HG03565 (cell line): ENCODE measurements around the gene NEDD8.
"Not testable (repeated sequence)": the region's sequence is repeated elsewhere in the genome, so short reads cannot be mapped to it uniquely, and the experiment has no call there.

Source experiments
- ATAC-seq: cut with Tn5 transposase; IDR thresholded peaks from one replicate; pipeline ENCODE4 v1.9.1; 2021; ENCODE audit warnings: mild to moderate bottlenecking, moderate library complexity; ENCODE audit not compliant: unreplicated experiment

The NEDD8 gene

DNA sequence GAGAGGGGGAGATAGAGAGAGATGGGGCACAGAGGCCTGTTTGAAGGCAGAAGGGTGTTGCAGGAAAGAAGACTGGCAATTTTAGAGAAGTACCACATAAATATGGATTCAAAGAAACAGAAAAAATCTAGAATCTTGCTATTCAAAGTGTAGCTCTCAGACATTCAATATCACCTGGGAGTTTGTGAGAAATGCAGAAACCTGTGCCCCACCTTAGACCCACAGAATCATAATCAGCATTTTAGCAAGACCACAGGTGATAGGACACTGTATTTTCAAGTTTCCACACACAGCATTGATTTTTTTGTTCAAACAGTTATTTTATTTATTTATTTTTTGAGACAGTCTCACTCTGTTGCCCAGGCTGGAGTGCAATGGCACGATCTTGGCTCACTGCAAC, 3.3 kb downstream of the NEDD8 start:
- ATAC-seq = no peak

DNA sequence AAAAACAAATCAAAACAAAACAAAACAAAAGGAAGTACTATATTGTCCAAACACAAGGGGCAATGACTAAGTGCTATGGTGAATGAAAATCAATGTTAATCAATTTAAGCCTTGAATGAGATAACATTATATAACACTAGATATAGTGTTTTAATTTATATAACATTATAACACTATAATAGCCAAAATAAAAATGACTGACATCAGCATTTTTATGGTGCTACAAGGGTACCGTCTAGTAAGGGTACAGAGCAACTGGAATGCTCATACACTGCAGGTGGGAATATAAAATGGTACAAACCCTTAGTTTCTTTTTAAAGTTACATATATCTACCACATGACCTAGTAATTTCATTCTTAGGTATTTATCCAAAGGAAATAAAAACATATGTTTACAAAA, 5.7 kb downstream of the NEDD8 start:
- no peak for ATAC-seq

DNA sequence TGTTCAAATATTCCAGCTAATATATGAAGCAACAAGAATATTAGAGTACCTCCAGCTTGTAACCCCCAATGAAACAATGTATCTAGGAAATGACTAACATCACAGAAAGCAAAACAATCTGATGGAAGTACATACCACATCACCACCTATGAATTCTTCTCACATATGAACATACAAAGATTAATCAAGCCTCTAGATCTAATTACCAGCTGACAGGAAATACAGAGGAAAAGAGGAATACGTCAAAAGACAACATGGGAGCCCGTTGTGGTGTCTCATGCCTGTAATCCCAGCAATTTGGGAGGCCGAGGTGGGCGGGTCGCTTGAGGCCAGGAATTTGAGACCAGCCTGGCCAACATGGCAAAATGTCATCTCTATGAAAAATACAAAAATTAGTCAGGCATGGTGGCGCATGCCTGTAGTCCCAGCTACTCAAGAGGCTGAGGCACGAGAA, 7.5 kb downstream of the NEDD8 start:
- ATAC-seq = no peak

DNA sequence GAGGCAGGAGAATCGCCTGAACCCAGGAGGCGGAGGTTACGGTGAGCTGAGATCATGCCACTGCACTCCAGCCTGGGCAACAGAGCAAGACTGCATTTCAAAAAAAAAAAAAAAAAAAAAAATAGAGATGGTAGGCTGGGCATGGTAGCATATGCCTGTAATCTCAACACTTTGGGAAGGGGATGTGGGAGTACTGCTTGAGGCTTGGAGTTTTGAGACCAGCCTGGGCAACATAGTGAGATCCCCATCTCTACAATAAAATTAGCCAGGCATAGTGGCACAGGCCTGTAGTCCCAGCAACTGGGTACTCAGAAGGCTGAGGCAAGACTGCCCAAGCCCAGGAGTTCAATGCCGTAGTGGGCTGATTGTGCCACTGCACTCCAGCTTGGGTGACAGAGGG, 9.2 kb downstream of the NEDD8 start:
- not testable (repeated sequence) for ATAC-seq

DNA sequence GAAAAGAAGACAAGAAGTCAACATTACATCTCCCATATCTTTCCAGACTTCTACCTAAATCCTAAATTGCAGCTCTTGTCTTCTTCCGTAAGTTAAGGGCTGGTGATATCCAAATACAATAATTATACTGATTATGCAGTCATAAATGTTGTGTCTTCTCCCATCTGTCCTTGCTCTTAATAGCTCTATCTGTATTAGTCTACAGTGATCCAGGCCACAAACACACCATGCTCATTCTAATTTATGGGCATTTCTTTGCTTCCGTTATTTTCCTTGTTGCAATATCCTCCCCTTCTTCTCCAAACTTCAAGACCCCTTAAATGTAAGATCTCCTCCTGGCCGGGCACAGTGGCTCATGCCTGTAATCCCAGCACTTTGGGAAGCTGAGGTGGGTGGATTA, 12.6 kb downstream of the NEDD8 start:
- ATAC-seq = no peak

DNA sequence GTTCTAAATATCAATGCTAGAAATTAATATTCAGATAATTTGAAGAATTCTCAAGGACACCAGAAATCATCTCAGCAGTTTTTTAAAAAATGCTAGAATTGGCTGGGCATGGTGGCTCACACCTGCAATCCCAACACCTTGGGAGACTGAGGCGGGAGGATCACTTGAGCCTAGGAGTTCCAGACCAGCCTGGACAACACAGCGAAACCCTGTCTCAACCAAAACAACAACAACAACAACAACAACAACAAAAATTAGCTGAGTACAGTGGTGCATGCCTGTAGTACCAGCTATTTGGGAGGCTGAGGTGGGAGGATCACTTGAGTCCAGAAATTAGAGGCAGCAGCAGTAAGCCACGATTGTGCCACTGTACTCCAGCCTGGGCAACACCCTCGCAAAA, 13.1 kb downstream of the NEDD8 start:
- no peak for ATAC-seq

DNA sequence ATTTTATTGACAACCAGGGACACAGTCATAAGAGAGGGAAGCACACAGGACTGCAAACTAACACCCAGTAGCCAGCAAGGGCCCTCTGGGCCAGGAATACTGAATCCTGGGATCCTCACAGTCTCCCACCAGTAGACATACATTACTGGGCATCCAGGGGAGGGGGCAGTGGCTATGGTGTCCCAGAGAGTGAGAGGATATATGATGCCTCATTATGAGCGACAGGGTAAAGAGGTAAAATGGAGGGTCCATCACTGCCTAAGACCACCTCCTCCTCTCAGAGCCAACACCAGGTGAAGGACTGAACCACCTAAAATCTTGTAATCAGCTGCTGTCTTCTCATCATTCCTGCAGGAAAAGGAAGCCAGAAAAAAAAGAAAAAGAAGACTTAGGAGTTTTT, 15.3 kb downstream of the NEDD8 start:
- ATAC-seq = not testable (repeated sequence)

DNA sequence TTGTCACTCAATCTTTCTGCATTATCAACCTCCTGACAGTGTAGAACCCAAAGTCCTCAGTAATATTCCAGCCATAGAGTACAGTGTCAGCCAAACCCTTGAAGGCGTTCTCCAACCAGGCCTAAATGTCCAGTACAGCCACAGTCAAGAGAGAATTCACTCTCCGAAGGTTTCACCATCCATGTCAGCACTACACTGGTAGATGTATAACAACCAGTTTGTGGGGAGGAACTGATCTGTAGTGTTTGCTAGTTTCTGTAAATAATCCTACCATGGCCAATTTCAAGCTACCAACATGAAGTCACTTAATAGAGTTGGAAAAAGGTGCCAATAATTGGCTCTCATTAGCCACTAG, 15.8 kb downstream of the NEDD8 start:
- no peak for ATAC-seq

DNA sequence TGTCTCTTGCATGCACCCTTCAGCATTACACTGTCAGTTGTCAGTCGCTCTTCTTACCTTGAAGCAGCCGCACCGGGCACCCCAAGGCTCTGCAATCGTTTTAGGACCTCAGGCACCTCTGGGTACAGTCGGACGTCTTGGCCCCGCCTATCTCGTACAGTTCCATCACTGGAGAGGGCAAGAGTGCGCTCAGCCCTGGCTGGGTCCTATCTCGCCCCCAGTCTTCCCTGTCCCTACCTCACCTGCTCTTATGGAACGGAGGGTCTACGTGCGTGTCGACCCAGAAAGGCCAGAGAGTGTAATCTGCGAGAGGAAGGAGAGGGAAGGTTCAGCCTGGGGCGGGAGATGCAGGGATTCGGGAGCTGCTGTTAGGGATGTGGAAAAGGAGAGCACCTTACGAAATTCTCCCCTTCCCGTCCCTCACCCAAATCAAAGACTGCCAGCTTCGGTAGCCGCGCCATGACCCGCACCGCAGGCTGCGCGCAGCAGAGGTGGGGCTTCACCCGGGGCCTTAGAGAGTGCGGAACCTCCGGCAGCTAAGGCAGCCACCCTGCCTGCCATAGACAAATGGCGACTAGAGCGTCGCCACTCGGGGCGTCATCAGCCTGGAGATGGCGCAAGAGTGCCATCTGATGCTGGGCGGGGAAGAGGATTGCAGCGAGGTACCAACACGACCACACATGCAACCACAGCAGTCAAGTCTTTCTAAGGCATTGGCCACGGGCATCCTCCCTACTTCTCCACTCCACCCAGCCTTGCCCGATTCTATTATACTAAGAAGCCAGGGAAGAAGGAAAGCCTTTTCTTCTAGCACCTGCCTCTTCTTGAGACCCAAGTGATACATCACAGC, 16.4 kb downstream of the NEDD8 start, which contains the start of gene MDP1:
MDP1 (minus strand) TSS at position 572 of the 850 bp plus-strand sequence; CDS start at position 461, 111 bp downstream.
- peak; percentile 53 for ATAC-seq

DNA sequence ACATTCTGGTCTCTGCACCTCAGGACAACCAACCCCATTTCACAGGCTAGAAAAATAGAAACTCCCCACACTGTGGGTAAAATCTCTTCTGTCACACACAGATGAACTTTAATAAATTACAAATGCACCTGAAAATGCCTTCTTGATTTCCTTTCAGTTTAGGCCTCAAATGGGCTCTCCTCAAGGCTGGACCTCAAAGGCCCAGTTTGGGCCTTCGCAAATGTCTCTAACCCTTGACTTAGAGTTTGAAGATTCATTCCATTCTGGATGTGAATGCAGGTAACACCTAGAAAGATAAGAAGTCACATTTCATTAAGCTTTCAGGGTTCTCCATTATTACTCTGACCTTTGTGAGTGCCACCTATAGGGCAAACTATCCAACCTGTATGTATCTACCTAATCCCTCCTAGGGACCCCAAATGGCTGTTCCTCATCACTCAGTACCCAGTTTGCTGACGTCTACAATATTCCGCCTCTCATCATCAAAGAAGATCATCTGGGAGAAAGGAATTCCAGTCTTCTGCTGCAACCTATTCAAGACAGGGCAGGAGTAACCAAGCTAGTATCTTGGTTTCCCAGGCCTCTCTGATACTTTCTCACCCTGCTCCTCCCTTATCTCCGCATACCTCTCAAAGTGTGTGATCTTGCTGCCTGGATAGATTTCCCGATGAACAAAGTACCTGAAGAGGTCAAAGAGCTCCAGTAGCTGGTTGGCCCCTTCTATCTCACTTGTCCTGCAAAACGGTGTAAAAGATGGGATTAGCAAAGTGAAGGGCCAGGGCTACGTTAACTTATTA, 18.1 kb downstream of the NEDD8 start:
- no peak for ATAC-seq

DNA sequence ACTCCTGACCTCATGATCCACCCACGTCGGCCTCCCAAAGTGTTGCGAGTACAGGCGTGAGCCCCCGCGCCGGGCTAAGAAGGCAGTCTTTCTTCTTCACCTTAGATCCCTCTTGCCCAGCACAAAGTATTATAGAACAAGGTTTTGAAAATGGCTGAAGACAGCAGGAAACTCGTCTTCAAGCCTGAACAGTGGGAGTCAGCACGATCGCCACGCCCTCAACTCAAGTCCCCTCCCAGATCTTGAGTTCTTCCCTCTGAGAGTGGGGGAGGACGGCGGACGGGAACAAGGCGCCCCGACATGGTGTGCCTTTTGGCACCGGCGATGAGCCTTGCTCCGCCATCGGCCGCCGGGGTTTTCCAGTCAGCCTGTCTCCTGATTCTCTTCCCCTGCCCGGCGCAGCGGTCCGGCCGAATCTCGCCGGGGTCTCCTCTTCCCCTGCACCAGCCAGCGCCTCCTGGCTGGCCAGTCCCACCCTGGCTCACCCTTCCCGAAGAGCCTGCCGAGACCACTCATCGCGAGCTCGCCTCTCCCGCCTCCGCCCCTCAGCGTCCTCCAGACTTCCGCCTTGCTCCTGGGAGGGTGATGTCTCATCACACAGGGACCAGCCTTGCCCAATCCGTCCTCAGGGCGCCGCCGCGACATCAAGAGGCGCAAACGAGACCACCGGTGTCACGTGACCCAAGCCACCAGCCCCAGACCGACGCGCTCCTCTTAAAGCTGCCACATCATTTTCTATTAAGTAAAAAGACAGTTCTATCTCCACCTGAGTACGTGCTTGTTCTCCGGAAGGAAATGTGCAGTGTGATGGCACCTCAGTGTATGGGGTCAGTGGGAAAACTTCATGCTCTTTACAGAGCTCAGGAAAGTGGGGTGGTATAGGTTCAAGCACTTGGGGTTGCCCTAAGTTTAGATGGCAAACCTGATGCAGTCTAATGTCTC, 19.0 kb downstream of the NEDD8 start, which contains the start of gene CHMP4A:
CHMP4A (minus strand) TSS at position 565 of the 942 bp plus-strand sequence; CDS start at position 516, 49 bp downstream.
- ATAC-seq = peak; percentile 73

DNA sequence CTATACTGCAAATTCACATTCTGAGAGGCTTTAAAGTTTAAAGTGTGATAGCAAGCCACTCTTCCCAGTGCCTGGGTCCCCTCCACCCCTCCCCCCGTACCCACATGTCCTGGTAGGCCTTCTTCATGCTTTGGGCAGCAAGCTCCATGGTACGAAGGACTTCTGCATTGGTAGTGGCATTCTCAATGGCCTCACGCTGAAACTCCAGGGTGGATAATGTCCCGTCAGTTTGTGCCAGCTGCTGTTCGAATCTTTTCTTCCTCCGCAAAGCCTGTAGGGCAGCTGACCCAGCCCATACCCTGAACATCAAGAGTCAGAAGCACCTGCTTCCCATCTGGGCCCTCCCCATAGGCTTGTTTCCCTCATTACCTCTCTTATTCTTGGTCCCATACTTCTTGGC, 20.9 kb downstream of the NEDD8 start:
- ATAC-seq = no peak

DNA sequence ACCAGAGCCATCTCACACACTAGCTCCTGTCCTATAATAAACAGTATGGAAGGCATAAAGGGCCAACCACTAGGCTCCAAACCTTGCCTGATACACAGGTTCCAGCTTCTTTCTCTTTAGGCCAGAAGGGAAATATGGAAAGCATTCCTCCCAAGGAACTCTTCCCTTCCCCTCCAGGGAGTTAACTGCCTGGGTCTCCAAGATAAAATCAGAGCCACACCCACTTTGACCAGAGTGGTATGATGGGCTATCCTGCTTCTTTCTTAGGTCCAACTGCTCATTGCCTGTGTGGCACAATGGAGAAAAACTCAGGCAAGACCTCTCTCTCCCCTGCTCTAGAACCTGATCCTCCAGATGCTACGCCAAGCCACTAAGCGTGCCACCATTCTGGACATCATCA, 24.5 kb downstream of the NEDD8 start:
- no peak for ATAC-seq

DNA sequence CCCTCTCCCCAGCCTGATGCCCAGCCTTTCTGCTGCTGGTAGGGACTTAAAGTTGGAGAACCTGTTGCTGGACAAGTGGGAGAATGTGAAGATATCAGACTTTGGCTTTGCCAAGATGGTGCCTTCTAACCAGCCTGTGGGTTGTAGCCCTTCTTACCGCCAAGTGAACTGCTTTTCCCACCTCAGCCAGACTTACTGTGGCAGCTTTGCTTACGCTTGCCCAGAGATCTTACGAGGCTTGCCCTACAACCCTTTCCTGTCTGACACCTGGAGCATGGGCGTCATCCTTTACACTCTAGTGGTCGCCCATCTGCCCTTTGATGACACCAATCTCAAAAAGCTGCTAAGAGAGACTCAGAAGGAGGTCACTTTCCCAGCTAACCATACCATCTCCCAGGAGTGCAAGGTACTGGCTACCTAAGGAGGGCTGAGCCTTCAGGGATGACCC, 25.0 kb downstream of the NEDD8 start:
- ATAC-seq = no peak

DNA sequence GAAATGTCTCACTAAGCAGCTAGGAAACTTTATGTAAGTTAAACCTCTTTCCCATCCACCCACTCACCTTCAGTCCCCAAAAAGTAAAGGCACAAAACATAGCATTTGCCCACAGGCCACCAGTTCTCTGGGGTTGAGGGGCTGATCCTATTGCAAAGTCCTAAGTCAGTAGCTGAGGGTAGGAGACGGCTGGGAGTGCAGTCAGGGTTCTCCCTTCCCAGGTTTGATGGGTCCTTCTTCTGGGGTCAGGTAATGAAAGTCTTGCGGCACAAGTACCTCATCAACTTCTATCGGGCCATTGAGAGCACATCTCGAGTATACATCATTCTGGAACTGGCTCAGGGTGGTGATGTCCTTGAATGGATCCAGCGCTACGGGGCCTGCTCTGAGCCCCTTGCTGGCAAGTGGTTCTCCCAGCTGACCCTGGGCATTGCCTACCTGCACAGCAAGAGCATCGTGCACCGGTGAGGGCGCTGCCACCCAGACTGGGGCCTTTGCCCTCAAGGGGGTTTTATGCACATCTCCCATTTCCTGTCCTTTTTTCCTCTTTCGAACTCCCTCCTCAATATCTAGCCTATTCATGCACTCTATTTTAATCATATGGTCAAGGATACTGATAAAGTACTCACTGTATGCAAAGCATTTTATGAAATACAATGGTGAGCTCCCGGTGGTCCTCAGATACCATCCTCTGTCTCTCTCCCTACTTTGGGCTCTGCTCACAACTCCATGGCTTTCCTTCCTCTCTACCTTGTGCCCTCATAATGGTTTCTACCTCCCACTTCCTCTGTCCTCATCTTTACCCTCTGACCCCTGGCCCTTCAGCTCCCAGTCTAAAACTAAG, 25.7 kb downstream of the NEDD8 start:
- no peak for ATAC-seq

DNA sequence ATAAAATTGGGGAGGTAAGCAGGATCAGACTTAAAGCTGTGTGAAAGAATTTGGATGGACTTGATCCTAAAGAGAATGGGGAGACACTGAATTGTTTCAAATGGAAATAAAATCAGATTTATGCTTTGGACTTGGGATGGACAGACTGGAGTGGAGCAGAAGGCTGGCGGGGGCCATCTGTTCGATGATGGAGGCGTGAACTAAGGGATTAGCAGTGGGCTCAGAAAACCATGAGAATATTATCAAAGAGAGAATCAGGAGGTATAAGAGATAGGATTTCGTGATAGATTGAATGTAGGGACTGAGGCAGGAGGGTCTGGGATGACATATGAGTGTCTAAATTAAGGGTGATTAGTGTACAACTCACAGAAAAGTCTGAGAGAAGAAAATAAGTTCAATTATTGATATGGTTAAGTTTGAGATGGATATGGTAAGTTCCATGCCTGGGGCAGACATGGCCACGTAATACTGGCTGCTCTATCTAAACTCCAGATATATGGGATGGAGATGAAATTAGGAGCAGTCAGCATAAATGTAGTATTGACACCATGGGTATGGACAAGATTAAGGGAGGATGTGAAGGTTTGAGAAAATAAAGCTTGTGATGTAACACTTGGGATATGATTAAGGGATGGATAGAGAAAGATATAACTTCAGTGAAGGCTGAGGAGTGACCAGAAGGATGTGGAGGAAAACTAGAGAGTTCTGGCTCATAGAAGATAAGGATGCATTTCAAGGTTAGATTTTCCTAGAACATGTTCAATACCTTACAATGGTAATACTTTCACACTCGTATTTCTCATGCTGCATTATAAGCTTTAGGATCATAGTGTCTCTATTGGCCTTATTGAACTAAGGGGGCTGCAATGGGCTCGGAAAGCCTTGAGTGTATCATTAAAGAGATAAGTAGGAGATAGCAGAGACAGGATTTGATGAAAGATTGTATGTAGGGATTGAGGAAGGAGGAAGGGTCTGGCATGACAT, 27.7 kb downstream of the NEDD8 start:
- no peak for ATAC-seq

DNA sequence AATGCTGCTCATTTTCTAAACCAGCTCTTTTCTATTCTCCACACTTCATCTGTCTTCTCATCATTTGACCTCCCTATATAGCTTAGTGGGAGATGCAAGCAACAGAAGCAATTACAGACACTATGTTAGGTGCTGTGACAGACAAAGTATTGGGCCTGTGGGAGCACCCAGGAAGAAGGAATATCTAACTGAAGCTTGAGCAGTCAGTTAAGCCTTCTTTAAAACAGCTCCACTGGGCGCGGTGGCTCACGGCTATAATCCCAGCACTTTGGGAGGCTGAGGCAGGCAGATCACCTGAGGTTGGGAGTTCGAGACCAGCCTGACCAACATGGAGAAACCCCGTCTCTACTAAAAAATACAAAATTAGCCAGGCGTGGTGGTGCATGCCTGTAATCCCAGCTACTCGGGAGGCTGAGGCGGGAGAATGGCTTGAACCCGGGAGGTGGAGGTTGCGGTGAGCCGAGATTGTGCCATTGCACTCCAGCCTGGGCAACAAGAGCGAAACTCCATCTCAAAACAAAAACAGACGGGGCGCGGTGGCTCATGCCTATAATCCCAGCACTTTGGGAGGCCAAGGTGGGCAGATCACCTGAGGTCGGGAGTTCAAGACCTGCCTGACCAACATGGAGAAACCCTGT, 28.8 kb downstream of the NEDD8 start:
- ATAC-seq = not testable (repeated sequence)

DNA sequence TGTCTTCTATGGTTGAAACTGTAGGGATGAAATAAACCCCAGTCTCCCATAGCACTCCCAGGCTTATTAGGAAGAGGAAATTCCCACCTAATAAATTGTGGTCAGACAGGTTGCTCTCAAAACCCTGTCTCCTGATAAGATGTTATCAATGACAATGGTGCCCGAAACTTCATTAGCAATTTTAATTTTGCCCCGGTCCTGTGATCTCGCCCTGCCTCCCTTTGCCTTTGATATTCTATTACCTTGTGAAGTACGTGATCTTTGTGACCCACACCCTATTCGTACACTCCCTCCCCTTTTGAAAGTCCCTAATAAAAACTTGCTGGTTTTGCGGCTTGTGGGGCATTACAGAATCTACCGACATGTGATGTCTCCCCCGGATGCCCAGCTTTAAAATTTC, 29.6 kb downstream of the NEDD8 start:
- ATAC-seq = not testable (repeated sequence)
